ENCODE measurements around the gene PTPRS.

The PTPRS gene

GRCh38 chr19:5321066-5321642 is 19.5 kb downstream of the PTPRS start:
- CTCF ChIA-PET: interaction anchor here (0.7 to 1.5 kb wide), 2 partner anchors 16 to 18 kb away, joined by 3 to 4 read pairs; no protein-coding TSS in a partner anchor
- TF ChIP-seq CTCF (IDR thresholded peaks at IDR 0.05; ENCODE audit: insufficient read depth, low read length, missing control alignments): no peak
- DNase-seq (ENCODE audit: low read depth, low spot score): no peak
- H3K4me3 ChIP-seq (ENCODE audit: low read depth, low read length): no peak overlapping the region
- POLR2A ChIA-PET: no interaction called here

DNA sequence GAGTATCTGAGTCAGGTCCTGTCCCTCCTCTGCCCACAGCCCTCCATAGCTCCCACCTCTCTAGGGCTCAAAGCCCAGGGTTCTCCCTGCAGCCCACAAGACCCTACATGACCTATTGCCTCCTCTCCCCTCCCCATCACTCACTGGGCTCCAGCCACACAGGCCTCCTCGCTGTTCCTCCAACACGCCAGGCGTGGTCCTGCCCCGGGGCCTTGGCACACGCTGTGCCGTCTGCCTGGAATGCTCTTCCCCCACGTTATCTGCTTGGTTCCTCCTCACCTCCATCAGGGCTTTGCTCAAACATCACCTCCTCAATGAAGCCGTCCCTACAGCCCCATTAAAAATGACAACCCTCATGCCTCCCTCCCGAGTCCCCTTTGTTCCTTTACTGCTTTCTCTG is 21.1 kb downstream of the PTPRS start:
- TF ChIP-seq CTCF (IDR thresholded peaks at IDR 0.05; ENCODE audit: insufficient read depth, low read length, missing control alignments): no peak
- CTCF ChIA-PET: no interaction called here
- DNase-seq (ENCODE audit: low read depth, low spot score): no peak
- POLR2A ChIA-PET: no interaction called here
- H3K4me3 ChIP-seq (ENCODE audit: low read depth, low read length): no peak overlapping the region

GRCh38 chr19:5318306-5318705 is 22.3 kb downstream of the PTPRS start:
- DNase-seq (ENCODE audit: low read depth, low spot score): no peak
- TF ChIP-seq CTCF (IDR thresholded peaks at IDR 0.05; ENCODE audit: insufficient read depth, low read length, missing control alignments): no peak
- no peak overlapping the region for H3K4me3 ChIP-seq (ENCODE audit: low read depth, low read length)
- POLR2A ChIA-PET: interaction anchor here (0.7 kb wide), 1 partner anchor 9 kb away, joined by 3 read pairs; no protein-coding TSS in a partner anchor
- CTCF ChIA-PET: interaction anchor here (1.0 kb wide), 1 partner anchor 16 kb away, joined by 3 read pairs; no protein-coding TSS in a partner anchor

GRCh38 chr19:5317321-5317720 is 23.3 kb downstream of the PTPRS start:
- POLR2A ChIA-PET: no interaction called here
- CTCF ChIA-PET: no interaction called here
- H3K4me3 ChIP-seq (ENCODE audit: low read depth, low read length): no peak overlapping the region
- no peak for TF ChIP-seq CTCF (IDR thresholded peaks at IDR 0.05; ENCODE audit: insufficient read depth, low read length, missing control alignments)
- no peak for DNase-seq (ENCODE audit: low read depth, low spot score)

DNA sequence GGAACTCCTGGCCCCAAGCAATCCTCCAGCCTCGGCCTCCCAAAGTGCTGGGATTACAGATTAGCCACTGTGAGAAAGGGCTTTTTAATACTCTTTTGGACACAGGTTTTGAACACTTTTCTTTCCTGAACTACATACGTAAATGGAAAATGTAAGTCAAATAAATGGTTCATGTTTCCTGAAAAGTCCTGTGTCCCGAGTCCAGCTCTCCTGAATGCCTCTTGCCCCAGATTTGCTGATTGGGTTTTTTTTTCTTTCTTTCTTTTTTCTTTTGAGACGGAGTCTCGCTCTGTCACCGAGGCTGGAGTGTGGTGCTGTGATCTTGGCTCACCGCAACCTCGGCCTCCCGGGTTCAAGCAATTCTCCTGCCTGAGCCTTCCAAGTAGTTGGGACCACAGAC is 24.5 kb downstream of the PTPRS start:
- ChIA-PET POLR2A (no interaction called here), CTCF (interaction anchor here (0.8 to 1.1 kb wide), 2 partner anchors 20 to 24 kb away, joined by 3 read pairs; partner anchors contain the start of gene PTPRS)
- H3K4me3 ChIP-seq (ENCODE audit: low read depth, low read length): no peak overlapping the region

DNA sequence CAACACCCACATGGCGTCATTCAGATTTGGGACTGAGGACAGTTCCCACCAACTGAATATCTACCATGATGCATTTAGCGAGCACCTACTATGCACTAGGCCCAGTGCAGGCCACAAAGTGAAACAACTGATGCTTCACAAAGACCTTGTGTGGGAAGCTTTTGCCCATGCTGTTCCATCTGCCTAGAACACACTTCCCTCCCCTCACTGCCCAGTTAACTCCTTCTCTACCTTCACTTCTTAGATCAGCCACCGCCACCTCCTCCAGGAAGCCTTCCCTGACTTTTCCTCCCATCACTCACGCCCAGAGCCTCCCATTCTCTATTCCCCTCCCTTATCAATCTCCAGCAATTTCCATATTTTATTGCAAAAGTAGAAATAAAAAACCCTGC is 25.7 kb downstream of the PTPRS start:
- no peak overlapping the region for H3K4me3 ChIP-seq (ENCODE audit: low read depth, low read length)
- POLR2A ChIA-PET: interaction anchor here (0.6 kb wide), 1 partner anchor 515 kb away, joined by 3 read pairs; no protein-coding TSS in a partner anchor
- no peak for DNase-seq (ENCODE audit: low read depth, low spot score)
- TF ChIP-seq CTCF (IDR thresholded peaks at IDR 0.05; ENCODE audit: insufficient read depth, low read length, missing control alignments): no peak
- CTCF ChIA-PET: interaction anchor here (1.1 kb wide), 1 partner anchor 25 kb away, joined by 3 read pairs; the partner anchor contains the start of gene PTPRS

More for the DNA sequence above, 24.5 kb downstream of the PTPRS start:
- DNase-seq (ENCODE audit: low read depth, low spot score): no peak
- no peak for TF ChIP-seq CTCF (IDR thresholded peaks at IDR 0.05; ENCODE audit: insufficient read depth, low read length, missing control alignments)
